SK-N-SH (cell line): Measurements from ENCODE around the gene SULT2B1.

Experiments used
- CTCF ChIP-seq: fragments of 200-600 bp; sonication (generic); IDR thresholded peaks from 2 replicates; pipeline ENCODE4 v1.6.1; 2017; ENCODE audit warnings: antibody characterized with exemption, mild to moderate bottlenecking, moderate library complexity
- ELF1 ChIP-seq: IDR thresholded peaks from 2 replicates; pipeline ENCODE4 v1.4.0; 2012
- EP300 ChIP-seq, 2 experiments: IDR thresholded peaks; 2 replicates each; pipeline versions ENCODE4 v1.4.0 to v1.6.1; 2012; ENCODE audit warnings: borderline replicate concordance in 1 of 2, low read depth in 1 of 2, low read length in 1 of 2
- GABPA ChIP-seq: IDR thresholded peaks from 2 replicates; pipeline ENCODE4 v1.4.0; 2012; ENCODE audit warnings: low read depth, mild to moderate bottlenecking
- MXI1 ChIP-seq: IDR thresholded peaks from 2 replicates; pipeline ENCODE4 v1.6.1; 2012; ENCODE audit warnings: mild to moderate bottlenecking, low read depth, low read length, improper control_type of control experiment
- PBX3 ChIP-seq: IDR thresholded peaks from 2 replicates; pipeline ENCODE4; 2012
- POLR2AphosphoS5 ChIP-seq: IDR thresholded peaks from 2 replicates; pipeline ENCODE4 v1.6.1; 2012; ENCODE audit warnings: low read depth, low read length
- RCOR1 ChIP-seq: fragments of 150-350 bp; IDR thresholded peaks from 2 replicates; pipeline ENCODE4 v1.6.1; 2017; ENCODE audit warnings: antibody characterized with exemption, low read length
- RXRA ChIP-seq: IDR thresholded peaks from 2 replicates; pipeline ENCODE4 v1.4.0; 2012; ENCODE audit warnings: low read depth, mild to moderate bottlenecking, borderline replicate concordance
- SIN3A ChIP-seq: IDR thresholded peaks from 2 replicates; pipeline ENCODE4 v1.6.1; 2012; ENCODE audit warnings: low read depth, mild to moderate bottlenecking, low read length, moderate library complexity, borderline replicate concordance
- SMC3 ChIP-seq: IDR thresholded peaks from 2 replicates; pipeline ENCODE4 v1.6.1; 2012; ENCODE audit warnings: low read depth, low read length, improper control_type of control experiment

- TF ChIP-seq PBX3 (peak; percentile 51; the same call in 1 of the 2 replicates), CTCF (no peak), MXI1 (peak; percentile 75; the same call in 1 of the 2 replicates), GABPA (peak; percentile 95), POLR2AphosphoS5 (peak; percentile 98), EP300 (IDR thresholded peaks at IDR 0.05; ENCODE audit: borderline replicate concordance in 1 of 2, low read depth in 1 of 2, low read length in 1 of 2) (peak; percentile 31 to 62; a peak in 1 of 4 replicates), SIN3A (0 out of 2 replicates have a peak, but pooled peaks have one; percentile 57), RCOR1 (peak; percentile 93), RXRA (no peak), SMC3 (no peak), ELF1 (peak; percentile 98)
Measured at GRCh38 chr19:48618916-48619691, 67.1 kb downstream of the SULT2B1 start, which contains the start of the genes RPL18 and SPHK2.
